OCI-LY7 (cell line): ENCODE data around the gene ADAMTS2. TPM values are rescaled to one million over a fixed set of nuclear protein-coding genes. Genes with fewer than 3 reads are reported as not detected.

Experiments
- BruUV-seq: library from RNA; stranded (reverse); fragments of 400-500 nt; replicated peaks from 2 replicates; lab custom pipeline; 2021; lab: Mats Ljungman, UMichigan
- CTCF ChIA-PET: fragments of 300-600 bp; sonication (Branson Sonifier 250); formaldehyde crosslinking; loops from one replicate; lab custom pipeline; 2022; ENCODE audit warnings: antibody characterized with exemption; ENCODE audit not compliant: unreplicated experiment; lab: Charles Lee
- POLR2A ChIA-PET: fragments of 300-600 bp; sonication (Branson Sonifier 250); formaldehyde crosslinking; loops from one replicate; lab custom pipeline; 2022; ENCODE audit warnings: antibody characterized with exemption; lab: Charles Lee
- DNase-seq: peaks from one replicate; pipeline ENCODE4 v3.0.0-alpha.2; 2015; ENCODE audit warnings: low spot score
- H2AFZ ChIP-seq: fragments of 200-600 bp; sonication (generic), shearing (Covaris generic); 2 replicates; pipeline ENCODE4 v1.6.1; 2014; ENCODE audit warnings: mild to moderate bottlenecking, antibody characterized with exemption, low read length, moderate library complexity
- H3K27ac ChIP-seq: fragments of 200-600 bp; sonication (generic); 2 replicates; pipeline ENCODE4 v1.5.1; 2014; ENCODE audit warnings: mixed run types, low read depth, mild to moderate bottlenecking, moderate library complexity, low read length, inconsistent platforms; ENCODE audit not compliant: poor library complexity, severe bottlenecking
- H3K36me3 ChIP-seq: fragments of 200-600 bp; sonication (generic); 2 replicates; pipeline ENCODE4 v1.6.1; 2014; ENCODE audit warnings: mild to moderate bottlenecking, antibody characterized with exemption, low read length, moderate library complexity, mixed read lengths; ENCODE audit not compliant: insufficient read depth
- H3K4me1 ChIP-seq: fragments of 200-600 bp; sonication (generic); 2 replicates; pipeline ENCODE4 v1.5.1; 2014; ENCODE audit warnings: mild to moderate bottlenecking, low read length; ENCODE audit not compliant: insufficient read depth, poor library complexity, severe bottlenecking
- H3K4me2 ChIP-seq: fragments of 200-600 bp; sonication (generic); 2 replicates; pipeline ENCODE4 v1.6.1; 2014; ENCODE audit warnings: mild to moderate bottlenecking, low read length
- H3K4me3 ChIP-seq: fragments of 200-600 bp; sonication (generic); 2 replicates; pipeline ENCODE4 v1.5.1; 2014; ENCODE audit warnings: mild to moderate bottlenecking, low read depth, low read length; ENCODE audit not compliant: poor library complexity, severe bottlenecking
- H3K79me2 ChIP-seq: fragments of 200-600 bp; sonication (generic); 2 replicates; pipeline ENCODE4 v1.6.1; 2016; ENCODE audit warnings: low read depth, mild to moderate bottlenecking, low read length, moderate library complexity, mixed read lengths; ENCODE audit not compliant: insufficient read depth
- H3K9me2 ChIP-seq: fragments of 200-600 bp; sonication (generic); 2 replicates; pipeline ENCODE4 v1.6.1; 2016; ENCODE audit warnings: mild to moderate bottlenecking, low read length, mixed read lengths; ENCODE audit not compliant: insufficient read depth
- H3K9me3 ChIP-seq: fragments of 200-600 bp; sonication (generic); 2 replicates; pipeline ENCODE4 v1.6.1; 2014; ENCODE audit warnings: mild to moderate bottlenecking, mixed run types, low read length, mixed read lengths
- H4K20me1 ChIP-seq: fragments of 200-600 bp; sonication (generic); 2 replicates; pipeline ENCODE4 v1.6.1; 2014; ENCODE audit warnings: mild to moderate bottlenecking, antibody characterized with exemption, low read length, moderate library complexity, mixed read lengths; ENCODE audit not compliant: insufficient read depth
- EZH2phosphoT487 ChIP-seq: fragments of 200-600 bp; sonication (generic); IDR thresholded peaks from 2 replicates; pipeline ENCODE4 v1.6.1; 2018; ENCODE audit warnings: low read depth, borderline replicate concordance, mild to moderate bottlenecking, mixed run types, antibody characterized with exemption, low read length, moderate library complexity, mixed read lengths
- intact Hi-C: fragments of 100-400 bp; cut with micrococcal nuclease; formaldehyde crosslinking; loops from one replicate; pipeline ENCODE4 v1.10.0; 2022; ENCODE audit not compliant: unreplicated experiment
- total RNA-seq, 2 experiments: library from RNA; depleted of rRNA in 1 of 2; stranded (reverse); fragments of >200 nt in 1 of 2; shearing (Covaris generic) in 1 of 2; gene quantifications; 2 replicates each; pipeline ENCODE4 v1.2.3, GENCODE V29; 2014 to 2022
- TF ChIP-seq, protein P1 (sequence below): fragments of 200-600 bp; sonication (generic); conservative IDR thresholded peaks from 2 replicates; pipeline ENCODE4 v1.5.1; 2014; ENCODE audit warnings: mild to moderate bottlenecking, antibody characterized with exemption, low read length, moderate library complexity, mixed read lengths

Gene ADAMTS2
- total RNA-seq, 2 experiments from 2014 or later, result not detected

DNA sequence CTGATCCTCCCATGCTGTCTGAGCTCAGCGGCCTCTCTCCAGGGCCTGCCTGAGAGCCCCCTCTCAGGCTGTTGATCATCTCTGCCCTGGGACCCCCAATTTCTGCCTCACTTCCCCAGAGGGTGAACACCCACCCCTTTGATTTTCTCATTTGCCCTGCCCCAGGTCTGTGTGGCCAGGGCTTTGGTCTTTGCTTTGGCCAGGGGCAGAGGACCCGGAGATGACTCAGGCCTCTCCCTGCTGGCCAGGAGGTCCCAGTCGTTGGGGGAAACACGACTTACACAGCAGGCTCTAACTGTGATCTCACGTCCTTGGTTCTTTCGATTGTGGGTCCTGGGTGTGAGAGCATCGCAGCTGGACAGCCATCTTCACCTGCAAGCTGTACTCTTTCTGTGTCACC is 1.1 kb upstream of the ADAMTS2 start:
- no peak overlapping the region for H2AFZ ChIP-seq
- no TSS peak for BruUV-seq
- TF ChIP-seq EZH2phosphoT487, result no peak
- TF ChIP-seq, protein P1, sequence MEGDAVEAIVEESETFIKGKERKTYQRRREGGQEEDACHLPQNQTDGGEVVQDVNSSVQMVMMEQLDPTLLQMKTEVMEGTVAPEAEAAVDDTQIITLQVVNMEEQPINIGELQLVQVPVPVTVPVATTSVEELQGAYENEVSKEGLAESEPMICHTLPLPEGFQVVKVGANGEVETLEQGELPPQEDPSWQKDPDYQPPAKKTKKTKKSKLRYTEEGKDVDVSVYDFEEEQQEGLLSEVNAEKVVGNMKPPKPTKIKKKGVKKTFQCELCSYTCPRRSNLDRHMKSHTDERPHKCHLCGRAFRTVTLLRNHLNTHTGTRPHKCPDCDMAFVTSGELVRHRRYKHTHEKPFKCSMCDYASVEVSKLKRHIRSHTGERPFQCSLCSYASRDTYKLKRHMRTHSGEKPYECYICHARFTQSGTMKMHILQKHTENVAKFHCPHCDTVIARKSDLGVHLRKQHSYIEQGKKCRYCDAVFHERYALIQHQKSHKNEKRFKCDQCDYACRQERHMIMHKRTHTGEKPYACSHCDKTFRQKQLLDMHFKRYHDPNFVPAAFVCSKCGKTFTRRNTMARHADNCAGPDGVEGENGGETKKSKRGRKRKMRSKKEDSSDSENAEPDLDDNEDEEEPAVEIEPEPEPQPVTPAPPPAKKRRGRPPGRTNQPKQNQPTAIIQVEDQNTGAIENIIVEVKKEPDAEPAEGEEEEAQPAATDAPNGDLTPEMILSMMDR, result no peak
- H4K20me1 ChIP-seq, result no peaks in the 10 kb centered on the region
- no peaks in the 10 kb centered on the region for H3K36me3 ChIP-seq
- no peaks in the 10 kb centered on the region for H3K4me1 ChIP-seq
- DNase-seq, result no peak
- no peaks in the 10 kb centered on the region for H3K9me2 ChIP-seq
- H3K27ac ChIP-seq, result no peak overlapping the region
- H3K79me2 ChIP-seq, result no peaks in the 10 kb centered on the region
- no peak overlapping the region for H3K4me2 ChIP-seq
- intact Hi-C loops, result no loop called here
- CTCF ChIA-PET, result no interaction called here
- H3K9me3 ChIP-seq, result no peaks in the 10 kb centered on the region
- POLR2A ChIA-PET, result no interaction called here
- H3K4me3 ChIP-seq, result no peak overlapping the region

- no TSS peak for BruUV-seq
- DNase-seq, result no peak
- Histone ChIP-seq H3K9me2 (no peaks in the 10 kb centered on the region), H3K36me3 (no peaks in the 10 kb centered on the region), H3K9me3 (no peaks in the 10 kb centered on the region), H3K4me3 (no peak overlapping the region), H3K27ac (no peak overlapping the region), H3K79me2 (no peaks in the 10 kb centered on the region), H3K4me1 (no peaks in the 10 kb centered on the region), H4K20me1 (no peaks in the 10 kb centered on the region), H2AFZ (no peak overlapping the region), H3K4me2 (no peak overlapping the region)
- intact Hi-C loops, result no loop called here
- TF ChIP-seq, protein P1, result no peak
- TF ChIP-seq EZH2phosphoT487, result no peak
- ChIA-PET CTCF (no interaction called here), POLR2A (no interaction called here)
These were observed 153 bp downstream of the ADAMTS2 start for GRCh38 chr5:179345183-179345432.

- Histone ChIP-seq H3K4me2 (no peak overlapping the region), H3K36me3 (no peaks in the 10 kb centered on the region), H3K9me3 (no peaks in the 10 kb centered on the region), H2AFZ (no peak overlapping the region), H4K20me1 (no peaks in the 10 kb centered on the region), H3K9me2 (no peaks in the 10 kb centered on the region), H3K4me3 (no peak overlapping the region), H3K4me1 (no peaks in the 10 kb centered on the region), H3K27ac (no peak overlapping the region), H3K79me2 (no peaks in the 10 kb centered on the region)
- DNase-seq, result no peak
- ChIA-PET CTCF (no interaction called here), POLR2A (no interaction called here)
- no peak for TF ChIP-seq EZH2phosphoT487
- TF ChIP-seq, protein P1, result no peak
- BruUV-seq, result no TSS peak
- intact Hi-C loops, result no loop called here
These were observed 654 bp downstream of the ADAMTS2 start for GRCh38 chr5:179344431-179345182.
